ENCODE measurements around the gene TXNRD2. TPM values are rescaled to one million over a fixed set of nuclear protein-coding genes. Genes with fewer than 3 reads are reported as not detected.

Gene TXNRD2
- total RNA-seq, 2 experiments from 2014 or later, result 22.9 to 23.6 TPM

DNA sequence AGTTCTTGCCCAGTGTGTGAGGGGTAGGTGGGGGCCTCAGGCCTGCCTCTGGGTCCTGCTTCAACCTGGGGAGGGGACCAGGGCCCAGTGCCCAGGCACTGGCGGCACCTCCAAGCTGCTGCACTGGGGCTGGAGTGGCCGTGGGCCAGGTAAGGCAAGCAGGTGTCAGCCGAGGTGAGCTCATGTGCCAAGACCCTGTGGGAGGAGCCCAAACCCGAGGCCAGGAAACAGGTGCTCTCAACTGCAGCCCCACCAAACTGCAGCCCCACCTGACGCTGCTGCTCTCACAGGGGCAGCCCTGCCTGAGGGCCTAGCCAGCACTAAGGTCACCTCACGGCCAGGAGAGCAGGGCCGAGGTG lies 68.9 kb downstream of the TXNRD2 start:
- Mint-ChIP-seq H3K4me1 (ENCODE audit: low read depth) (peaks cover 15% of the 10 kb centered on the region), H3K27me3 (ENCODE audit: low read depth) (no peaks in the 10 kb centered on the region), H3K27ac (no peak overlapping the region), H3K9me3 (no peaks in the 10 kb centered on the region), H3K36me3 (ENCODE audit: low read depth) (no peaks in the 10 kb centered on the region), H3K4me3 (no peak overlapping the region)
- intact Hi-C loops (cut with micrococcal nuclease), result no loop called here
- CTCF ChIA-PET, result no interaction called here
- peak; percentile 3 for DNase-seq

DNA sequence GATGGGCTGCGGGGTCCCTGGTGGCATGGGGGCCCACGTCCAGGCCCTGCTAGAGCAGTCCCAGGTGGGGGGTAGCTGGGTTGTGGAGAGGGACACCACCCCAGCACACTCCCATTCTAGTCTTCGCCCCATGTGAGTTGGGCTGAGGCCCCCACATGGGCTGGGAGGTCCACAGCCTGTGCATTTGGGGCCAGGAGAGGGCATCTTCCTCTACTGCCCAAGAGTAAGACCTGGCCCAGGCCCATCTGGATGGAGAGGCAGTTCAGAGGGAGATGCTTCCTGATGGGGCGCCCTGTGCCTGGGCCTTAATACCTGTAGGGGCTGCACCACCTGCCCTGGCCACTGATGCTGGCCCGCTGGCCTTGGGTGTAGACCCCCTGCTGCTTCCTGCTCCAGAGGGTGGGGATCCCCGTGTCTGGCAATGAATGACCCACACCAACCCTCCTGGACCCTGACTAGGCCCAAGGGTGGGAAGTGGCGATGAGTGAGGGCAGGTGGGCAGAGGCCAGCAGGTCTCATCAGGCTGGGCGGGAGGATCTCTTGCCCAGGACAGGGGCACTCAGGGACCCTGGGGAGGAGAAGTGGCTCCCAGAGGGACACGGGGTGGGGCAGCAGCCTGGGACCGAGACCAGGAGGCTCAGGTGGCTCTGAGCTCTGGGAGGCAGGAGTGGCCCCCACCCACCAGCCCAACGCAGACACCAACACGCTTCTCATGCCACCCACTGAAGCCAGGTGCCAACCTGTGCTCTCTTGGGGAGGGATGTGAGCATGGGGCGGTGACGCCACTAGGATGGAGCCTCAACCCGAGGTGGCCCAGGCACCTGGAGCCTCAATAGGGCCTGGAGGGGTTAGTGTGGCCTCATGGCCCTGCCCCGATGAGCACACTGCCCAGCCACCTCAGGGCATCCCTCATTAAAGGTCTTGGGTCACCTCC lies 69.5 kb downstream of the TXNRD2 start:
- peaks cover 13% of the 10 kb centered on the region for H3K4me1 Mint-ChIP-seq (ENCODE audit: low read depth)
- H3K9me3 Mint-ChIP-seq, result no peaks in the 10 kb centered on the region
- no peaks in the 10 kb centered on the region for H3K36me3 Mint-ChIP-seq (ENCODE audit: low read depth)
- intact Hi-C loops (cut with micrococcal nuclease), result no loop called here
- H3K4me3 Mint-ChIP-seq, result no peak overlapping the region
- CTCF ChIA-PET, result no interaction called here
- H3K27ac Mint-ChIP-seq, result no peak overlapping the region
- H3K27me3 Mint-ChIP-seq (ENCODE audit: low read depth), result no peaks in the 10 kb centered on the region
- DNase-seq, result peak; percentile 3

DNA sequence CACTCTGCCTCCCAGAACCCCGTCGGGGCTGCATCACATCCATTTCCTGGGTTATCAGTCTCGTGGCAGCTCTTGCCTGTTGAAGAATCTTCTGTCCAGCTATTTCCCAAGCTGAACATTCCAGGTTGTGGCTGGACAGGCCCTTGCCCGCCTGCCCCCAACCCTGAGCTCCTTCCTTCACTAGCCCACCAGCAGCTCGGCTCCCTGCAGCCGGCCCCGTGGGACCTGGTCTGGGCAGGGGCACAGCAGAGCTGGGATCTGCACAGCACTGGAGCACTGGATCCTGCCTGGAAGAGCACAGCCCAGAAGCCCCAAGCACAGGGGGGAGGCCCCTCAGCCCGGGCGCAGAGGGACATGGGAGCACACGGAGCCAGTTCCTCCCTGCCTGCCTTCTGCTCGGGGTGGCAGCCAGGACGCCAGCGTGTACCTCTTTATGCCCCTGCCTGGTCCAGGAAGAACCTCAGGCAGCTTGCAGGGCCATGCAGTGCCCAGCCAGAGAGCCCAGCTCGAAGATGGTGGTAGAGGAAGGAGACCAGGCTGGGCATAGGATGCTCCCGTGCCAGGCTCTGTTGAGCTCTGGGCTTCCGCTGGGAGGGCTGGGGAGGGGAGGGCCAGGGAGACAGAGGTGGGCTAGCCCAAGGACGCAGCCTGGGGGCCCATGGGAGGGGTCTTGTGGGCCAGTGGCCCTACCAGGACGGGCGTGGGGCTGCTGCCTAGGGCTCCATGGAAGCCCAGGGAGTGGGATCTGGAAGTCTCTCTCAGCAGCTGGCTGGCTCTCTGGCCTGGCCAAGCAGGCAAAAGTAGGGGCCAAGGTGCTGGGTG lies 70.4 kb downstream of the TXNRD2 start:
- intact Hi-C loops (cut with micrococcal nuclease), result no loop called here
- Mint-ChIP-seq H3K4me3 (no peak overlapping the region), H3K27ac (no peak overlapping the region), H3K4me1 (ENCODE audit: low read depth) (peaks cover 13% of the 10 kb centered on the region), H3K36me3 (ENCODE audit: low read depth) (no peaks in the 10 kb centered on the region), H3K27me3 (ENCODE audit: low read depth) (no peaks in the 10 kb centered on the region), H3K9me3 (no peaks in the 10 kb centered on the region)
- CTCF ChIA-PET, result interaction anchor here (1.1 kb wide), 1 partner anchor 14 kb away, joined by 3 read pairs; no protein-coding TSS in a partner anchor
- peak; percentile 2 for DNase-seq

GRCh38 chr22:19870153-19871022 lies 71.2 kb downstream of the TXNRD2 start:
- CTCF ChIA-PET, result interaction anchor here (1.1 kb wide), 1 partner anchor 15 kb away, joined by 3 read pairs; no protein-coding TSS in a partner anchor
- no peaks in the 10 kb centered on the region for H3K36me3 Mint-ChIP-seq (ENCODE audit: low read depth)
- DNase-seq, result peak; percentile 2
- intact Hi-C loops (cut with micrococcal nuclease), result no loop called here
- no peak overlapping the region for H3K4me3 Mint-ChIP-seq
- peaks cover 13% of the 10 kb centered on the region for H3K4me1 Mint-ChIP-seq (ENCODE audit: low read depth)
- H3K9me3 Mint-ChIP-seq, result no peaks in the 10 kb centered on the region
- H3K27me3 Mint-ChIP-seq (ENCODE audit: low read depth), result no peaks in the 10 kb centered on the region
- H3K27ac Mint-ChIP-seq, result no peak overlapping the region

GRCh38 chr22:19869497-19870152 lies 72.0 kb downstream of the TXNRD2 start:
- intact Hi-C loops (cut with micrococcal nuclease), result no loop called here
- no peak for DNase-seq
- Mint-ChIP-seq H3K27me3 (ENCODE audit: low read depth) (no peaks in the 10 kb centered on the region), H3K27ac (no peak overlapping the region), H3K36me3 (ENCODE audit: low read depth) (no peaks in the 10 kb centered on the region), H3K4me1 (ENCODE audit: low read depth) (peaks cover 11% of the 10 kb centered on the region), H3K4me3 (no peak overlapping the region), H3K9me3 (no peaks in the 10 kb centered on the region)
- CTCF ChIA-PET, result no interaction called here

GRCh38 chr22:19868773-19869471 lies 72.7 kb downstream of the TXNRD2 start:
- no peaks in the 10 kb centered on the region for H3K36me3 Mint-ChIP-seq (ENCODE audit: low read depth)
- no peaks in the 10 kb centered on the region for H3K27me3 Mint-ChIP-seq (ENCODE audit: low read depth)
- no peaks in the 10 kb centered on the region for H3K9me3 Mint-ChIP-seq
- CTCF ChIA-PET, result interaction anchor here (0.7 kb wide), 1 partner anchor 70 kb away, joined by 3 read pairs; no protein-coding TSS in a partner anchor
- peaks cover 4% of the 10 kb centered on the region for H3K4me1 Mint-ChIP-seq (ENCODE audit: low read depth)
- DNase-seq, result no peak
- no peak overlapping the region for H3K27ac Mint-ChIP-seq
- intact Hi-C loops (cut with micrococcal nuclease), result no loop called here
- H3K4me3 Mint-ChIP-seq, result no peak overlapping the region

- CTCF ChIA-PET, result interaction anchor here (0.7 kb wide), 1 partner anchor 70 kb away, joined by 3 read pairs; no protein-coding TSS in a partner anchor
- Mint-ChIP-seq H3K9me3 (no peaks in the 10 kb centered on the region), H3K27ac (no peak overlapping the region), H3K27me3 (ENCODE audit: low read depth) (no peaks in the 10 kb centered on the region), H3K36me3 (ENCODE audit: low read depth) (no peaks in the 10 kb centered on the region), H3K4me1 (ENCODE audit: low read depth) (peaks cover 4% of the 10 kb centered on the region), H3K4me3 (no peak overlapping the region)
- DNase-seq, result peak; percentile 2
- intact Hi-C loops (cut with micrococcal nuclease), result no loop called here
These were observed 73.3 kb downstream of the TXNRD2 start for GRCh38 chr22:19868333-19868732.

DNA sequence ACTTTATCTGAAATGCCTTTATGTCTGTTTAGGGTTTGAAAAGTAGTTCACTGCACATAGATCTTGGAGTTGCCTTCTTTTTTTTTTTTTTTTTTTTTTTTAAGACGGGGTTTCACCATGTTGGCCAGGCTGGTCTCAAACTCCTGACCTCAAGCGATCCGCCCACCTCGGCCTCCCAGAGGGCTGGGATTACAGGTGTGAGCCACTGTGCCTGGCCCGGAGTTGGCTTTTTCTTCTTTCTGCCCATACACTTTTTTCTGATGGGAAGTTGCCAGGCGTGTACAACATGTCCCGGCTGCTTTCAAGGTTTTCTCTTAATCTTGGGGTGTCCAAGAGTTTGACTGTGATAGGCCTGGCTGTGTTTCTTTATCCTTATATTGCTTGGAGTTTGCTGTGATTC lies 74.0 kb downstream of the TXNRD2 start:
- Mint-ChIP-seq H3K36me3 (ENCODE audit: low read depth) (no peaks in the 10 kb centered on the region), H3K9me3 (no peaks in the 10 kb centered on the region), H3K27me3 (ENCODE audit: low read depth) (no peaks in the 10 kb centered on the region), H3K27ac (no peak overlapping the region), H3K4me1 (ENCODE audit: low read depth) (peaks cover 4% of the 10 kb centered on the region), H3K4me3 (no peak overlapping the region)
- CTCF ChIA-PET, result no interaction called here
- intact Hi-C loops (cut with micrococcal nuclease), result no loop called here
- no peak for DNase-seq

DNA sequence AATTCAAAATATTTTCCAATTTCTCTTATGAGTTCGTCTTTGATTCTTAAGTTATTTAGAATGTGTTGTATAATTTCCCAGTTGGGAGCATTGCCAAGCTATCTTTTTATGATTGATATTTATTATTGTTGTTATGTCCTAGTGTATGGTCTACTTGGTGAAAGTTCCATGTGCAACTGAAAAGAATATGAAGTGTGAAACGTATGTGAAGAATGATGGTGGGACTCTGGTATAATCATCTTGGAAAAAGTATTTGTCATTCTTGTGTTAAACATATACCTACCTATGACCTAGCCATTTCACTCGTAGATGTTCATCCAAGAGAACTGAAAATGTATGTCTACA lies 75.0 kb downstream of the TXNRD2 start:
- H3K4me3 Mint-ChIP-seq, result no peak overlapping the region
- H3K9me3 Mint-ChIP-seq, result no peaks in the 10 kb centered on the region
- no peak for DNase-seq
- no peaks in the 10 kb centered on the region for H3K27me3 Mint-ChIP-seq (ENCODE audit: low read depth)
- peaks cover 4% of the 10 kb centered on the region for H3K4me1 Mint-ChIP-seq (ENCODE audit: low read depth)
- no peak overlapping the region for H3K27ac Mint-ChIP-seq
- no peaks in the 10 kb centered on the region for H3K36me3 Mint-ChIP-seq (ENCODE audit: low read depth)
- intact Hi-C loops (cut with micrococcal nuclease), result no loop called here
- CTCF ChIA-PET, result interaction anchor here (0.6 to 1.2 kb wide), 3 partner anchors 24 to 34 kb away, joined by 3 to 4 read pairs (median 3); no protein-coding TSS in a partner anchor

GRCh38 chr22:19865141-19865829 lies 76.3 kb downstream of the TXNRD2 start:
- no peaks in the 10 kb centered on the region for H3K36me3 Mint-ChIP-seq (ENCODE audit: low read depth)
- H3K4me3 Mint-ChIP-seq, result no peak overlapping the region
- DNase-seq, result no peak
- H3K27me3 Mint-ChIP-seq (ENCODE audit: low read depth), result no peaks in the 10 kb centered on the region
- no peak overlapping the region for H3K27ac Mint-ChIP-seq
- H3K9me3 Mint-ChIP-seq, result no peaks in the 10 kb centered on the region
- CTCF ChIA-PET, result interaction anchor here (1.3 to 1.8 kb wide), 3 partner anchors 10 to 135 kb away, joined by 4 to 7 read pairs (median 6); no protein-coding TSS in a partner anchor
- peaks cover 4% of the 10 kb centered on the region for H3K4me1 Mint-ChIP-seq (ENCODE audit: low read depth)
- intact Hi-C loops (cut with micrococcal nuclease), result no loop called here
